ENCODE data around the gene TOP1.
"Not testable (repeated sequence)": the region's sequence is repeated elsewhere in the genome, so short reads cannot be mapped to it uniquely, and the experiment has no call there.

Gene TOP1

GRCh38 chr20:41028359-41029149 lies at the start of gene TOP1:
Gene TOP1, plus strand, starts transcription at chr20:41028822. Its CDS starts 246 bp downstream, at chr20:41029068.
- peak; percentile 100 for DNase-seq

GRCh38 chr20:40979247-40979646 lies 49.4 kb upstream of the TOP1 start:
- no peak for DNase-seq

- DNase-seq, result no peak
These were observed 48.4 kb upstream of the TOP1 start for GRCh38 chr20:40980106-40980827.

- no peak for DNase-seq
These were observed 47.8 kb upstream of the TOP1 start for GRCh38 chr20:40980828-40981310.

GRCh38 chr20:40982415-40983145 lies 46.0 kb upstream of the TOP1 start:
- no peak for DNase-seq

GRCh38 chr20:40983898-40984297 lies 44.7 kb upstream of the TOP1 start:
- DNase-seq, result no peak

- DNase-seq, result no peak
These were observed 44.1 kb upstream of the TOP1 start for GRCh38 chr20:40984496-40984895.

GRCh38 chr20:40986774-40987173 lies 41.8 kb upstream of the TOP1 start:
- no peak for DNase-seq

GRCh38 chr20:40990542-40991120 lies 38.0 kb upstream of the TOP1 start:
- peak; percentile 80 to 84 for DNase-seq

- peak in 1 of 2 experiments; percentile 44 for DNase-seq
These were observed 37.3 kb upstream of the TOP1 start for GRCh38 chr20:40991181-40991889.

- no peak for DNase-seq
These were observed 36.1 kb upstream of the TOP1 start for GRCh38 chr20:40992349-40993113.

- no peak for DNase-seq
These were observed 34.7 kb upstream of the TOP1 start for GRCh38 chr20:40993794-40994540.

- no peak for DNase-seq
These were observed 32.3 kb upstream of the TOP1 start for GRCh38 chr20:40996326-40996725.

GRCh38 chr20:40997116-40997515 lies 31.5 kb upstream of the TOP1 start:
- DNase-seq, result no peak

- no peak for DNase-seq
These were observed 28.8 kb upstream of the TOP1 start for GRCh38 chr20:40999841-41000240.

- DNase-seq, result no peak
These were observed 28.0 kb upstream of the TOP1 start for GRCh38 chr20:41000628-41001027.

GRCh38 chr20:41001497-41001896 lies 27.1 kb upstream of the TOP1 start:
- no peak for DNase-seq

- no peak for DNase-seq
These were observed 25.8 kb upstream of the TOP1 start for GRCh38 chr20:41002842-41003142.

- peak; percentile 84 to 86 for DNase-seq
These were observed 25.3 kb upstream of the TOP1 start for GRCh38 chr20:41003143-41003935.

GRCh38 chr20:41003936-41004294 lies 24.7 kb upstream of the TOP1 start:
- not testable (repeated sequence) for DNase-seq

Data from activated T-cell treated with anti-CD3 and anti-CD28 coated beads, Interleukin-2, amount 50 U/mL, for 48 hours (primary cell).